ENCODE data around the gene OIT3.
"Not testable (repeated sequence)": the region's sequence is repeated elsewhere in the genome, so short reads cannot be mapped to it uniquely, and the experiment has no call there.

OIT3 gene

DNA sequence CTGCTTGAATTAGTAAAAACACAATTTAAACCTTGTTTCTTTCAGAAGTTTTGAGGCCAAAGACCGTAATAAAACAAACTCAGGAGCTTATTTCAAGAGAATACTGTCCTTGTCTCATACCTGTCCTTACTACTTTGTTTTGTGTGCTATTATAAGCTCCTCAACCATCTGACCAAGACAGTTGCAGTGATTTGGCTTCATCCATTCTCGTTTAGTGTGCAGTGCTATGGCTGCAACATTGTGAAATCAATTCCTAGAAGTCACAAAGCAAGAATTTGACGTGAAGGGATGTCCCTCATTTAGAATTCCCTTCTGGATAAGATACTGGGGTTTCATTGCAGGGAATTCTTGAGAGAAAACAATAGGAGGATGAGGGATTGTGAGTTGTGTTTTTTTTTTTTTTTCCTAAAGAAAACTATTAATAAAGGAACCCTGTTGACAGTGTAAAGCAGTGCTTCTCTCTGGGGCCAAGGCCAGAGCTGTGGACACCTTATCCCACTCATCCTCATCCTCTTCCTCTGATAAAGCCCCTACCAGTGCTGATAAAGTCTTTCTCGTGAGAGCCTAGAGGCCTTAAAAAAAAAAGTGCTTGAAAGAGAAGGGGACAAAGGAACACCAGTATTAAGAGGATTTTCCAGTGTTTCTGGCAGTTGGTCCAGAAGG is at the start of gene OIT3:
Gene OIT3 (plus strand): TSS at position 604 of the 663 bp plus-strand sequence. CDS start 60 bp downstream, outside the sequence.
- DNase-seq, result no peak

DNA sequence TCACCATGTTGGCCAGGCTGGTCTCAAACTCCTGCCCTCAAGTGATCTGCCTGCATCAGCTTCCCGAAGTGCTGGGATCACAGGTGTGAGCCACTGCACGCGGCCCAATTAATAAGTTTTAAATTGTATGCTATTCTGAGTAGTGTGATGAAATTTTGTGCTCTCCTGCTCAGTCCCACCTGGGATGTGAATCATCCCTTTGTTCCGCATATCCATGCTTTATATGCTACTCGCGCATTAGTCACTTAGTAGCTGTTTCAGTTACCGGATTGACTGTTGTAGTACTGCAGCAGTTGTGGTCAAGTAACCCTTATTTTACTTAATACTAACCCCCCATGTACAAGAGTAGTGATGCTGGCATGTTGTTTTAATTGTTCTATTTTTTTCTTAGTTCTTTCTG is 47.3 kb upstream of the OIT3 start:
- DNase-seq, result no peak

DNA sequence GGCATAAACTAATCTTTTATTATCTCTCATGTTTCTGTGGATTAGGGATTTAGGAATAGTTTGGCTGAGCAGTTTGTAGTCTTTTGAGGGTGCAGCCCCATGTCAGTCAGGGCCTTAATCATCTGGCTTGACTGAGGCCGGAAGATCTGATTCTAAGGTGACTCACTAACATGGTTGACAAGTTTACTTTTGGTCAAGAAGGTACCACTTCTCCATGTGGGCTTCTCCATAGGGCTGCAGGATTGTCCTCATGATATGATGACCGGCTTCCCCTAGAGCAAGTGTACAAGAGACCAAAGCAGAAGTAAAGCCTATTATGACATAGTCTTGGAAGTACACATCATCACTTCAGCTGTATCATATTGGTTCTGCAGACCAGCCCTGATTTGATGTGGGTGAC is 45.9 kb upstream of the OIT3 start:
- DNase-seq, result no peak

DNA sequence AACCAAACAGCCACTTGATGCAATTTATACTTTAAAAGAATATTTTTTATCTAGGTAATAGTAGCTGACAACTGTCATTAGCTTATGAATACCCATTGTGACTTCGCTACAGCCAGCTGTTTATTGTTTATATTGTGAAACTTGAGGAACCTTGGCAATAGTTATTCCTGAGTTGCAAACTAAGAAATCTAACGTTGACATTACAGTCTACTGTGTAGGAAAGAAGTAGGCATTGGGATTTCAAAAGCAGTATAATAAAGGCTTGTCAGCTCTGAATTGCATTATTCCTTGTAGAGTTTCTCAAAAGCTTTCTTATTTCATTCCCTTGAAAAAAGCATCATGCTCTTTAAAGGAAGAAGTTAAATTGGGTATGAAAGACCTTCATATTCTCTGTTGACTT is 42.7 kb upstream of the OIT3 start:
- no peak for DNase-seq

DNA sequence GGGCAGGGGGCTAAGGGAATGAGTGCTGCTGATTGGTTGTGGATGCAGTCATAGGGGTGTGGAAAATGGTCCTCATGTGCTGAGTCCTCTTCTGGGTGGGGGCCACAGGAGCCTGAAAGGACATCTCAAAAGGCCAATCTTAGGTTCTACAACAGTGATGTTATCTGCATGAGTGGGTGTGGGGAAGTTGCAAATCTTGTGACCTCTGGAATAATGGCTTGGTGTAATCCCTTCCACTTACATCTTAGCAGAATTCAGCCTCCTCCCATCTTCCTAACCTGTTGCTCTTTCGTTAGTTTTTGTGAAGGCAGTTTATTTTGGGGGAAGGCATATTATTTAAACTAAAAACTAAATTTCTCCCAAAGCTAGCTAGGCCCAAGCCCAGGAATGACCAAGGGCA is 42.0 kb upstream of the OIT3 start:
- DNase-seq, result no peak

DNA sequence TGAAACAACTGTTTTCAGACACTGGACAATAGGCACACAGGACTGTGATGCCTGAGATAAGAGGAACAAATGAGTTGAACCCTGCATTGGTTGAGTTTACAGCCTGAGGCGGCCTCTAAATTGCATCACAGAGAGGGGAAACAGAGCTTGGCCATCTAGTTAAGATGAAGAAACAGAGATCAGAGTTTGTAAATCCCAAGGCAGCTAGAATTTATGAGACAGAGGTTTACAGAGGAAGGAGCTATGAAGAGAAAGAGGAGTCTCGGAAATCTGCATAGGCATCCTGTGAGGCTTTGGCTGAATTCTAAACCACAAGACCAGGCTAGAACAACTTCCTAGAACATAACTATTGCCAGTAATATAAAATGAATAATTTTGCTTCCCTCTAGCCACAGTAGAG is 41.0 kb upstream of the OIT3 start:
- no peak for DNase-seq

DNA sequence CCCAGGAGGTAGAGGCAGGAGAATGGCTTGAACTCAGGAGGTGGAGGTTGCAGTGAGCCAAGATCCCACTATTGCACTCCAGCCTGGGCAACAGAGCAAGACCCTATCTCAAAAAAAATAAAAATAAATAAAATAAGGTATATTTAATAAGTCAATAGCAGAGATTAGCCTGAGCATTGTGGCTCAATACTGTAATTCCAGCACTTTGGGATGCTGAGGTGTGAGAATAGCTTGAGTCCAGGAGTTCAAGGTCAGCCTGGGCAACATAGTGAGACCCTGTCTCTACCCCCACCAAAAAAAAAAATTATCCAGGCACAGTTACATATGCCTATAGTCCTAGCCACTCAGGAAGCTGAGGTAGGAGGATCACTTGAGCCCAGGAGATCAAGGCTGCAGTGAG is 38.4 kb upstream of the OIT3 start:
- DNase-seq, result no peak

DNA sequence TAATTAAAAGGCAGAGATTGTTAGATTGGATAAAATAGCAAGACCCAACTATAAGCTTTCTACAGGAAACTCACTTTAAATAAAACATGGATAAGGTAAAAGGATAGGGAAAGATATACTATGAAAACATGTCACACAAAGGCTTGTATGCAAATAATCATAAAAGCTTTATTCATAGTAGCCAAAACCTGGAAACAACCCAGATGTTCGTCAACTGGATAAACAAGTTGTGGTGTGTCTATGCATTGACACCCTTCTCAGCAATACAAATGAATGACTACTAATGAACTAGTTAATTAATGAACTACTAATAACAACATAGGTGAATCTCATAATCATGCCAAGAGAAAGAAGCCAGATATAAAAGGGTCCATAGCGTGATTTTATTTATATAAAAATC is 37.7 kb upstream of the OIT3 start:
- no peak for DNase-seq

DNA sequence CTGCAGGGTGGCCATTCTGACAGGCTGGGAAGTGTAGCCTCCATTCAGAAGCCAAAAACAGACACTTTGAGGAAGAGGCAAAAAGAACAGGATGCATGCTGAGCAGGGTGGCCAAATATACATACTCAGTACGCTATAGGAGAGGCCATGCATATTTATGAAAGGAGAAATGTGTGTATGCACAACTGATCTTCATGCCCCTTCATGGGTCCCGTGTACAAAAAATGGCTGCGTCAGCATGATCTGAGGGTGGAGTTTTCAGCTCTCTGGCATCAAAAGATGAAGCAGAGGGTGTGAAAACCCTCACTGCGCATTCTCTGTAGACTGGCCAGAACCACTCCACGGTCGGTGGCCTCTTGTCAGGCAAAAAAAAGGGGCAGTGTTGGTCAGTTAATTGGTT is 35.5 kb upstream of the OIT3 start:
- no peak for DNase-seq

DNA sequence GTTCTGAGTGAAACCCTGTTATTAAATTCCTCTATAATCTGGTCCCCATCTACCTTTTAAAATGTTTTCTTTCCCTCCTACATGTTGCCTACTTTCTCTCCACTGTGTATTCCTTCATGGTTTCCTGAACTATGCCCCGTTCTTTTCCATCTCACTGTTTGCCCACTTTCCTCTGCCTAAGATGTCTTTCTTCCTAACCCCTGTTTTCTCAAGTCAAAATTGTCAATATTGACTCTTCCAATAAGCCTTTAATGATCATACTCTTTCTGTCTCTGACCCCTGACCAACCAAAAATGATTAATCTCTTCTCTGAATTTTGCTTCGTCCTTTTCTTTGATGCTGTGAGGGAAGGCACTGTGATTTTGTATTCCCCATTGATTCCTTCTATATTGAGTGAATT is 30.6 kb upstream of the OIT3 start:
- no peak for DNase-seq

DNA sequence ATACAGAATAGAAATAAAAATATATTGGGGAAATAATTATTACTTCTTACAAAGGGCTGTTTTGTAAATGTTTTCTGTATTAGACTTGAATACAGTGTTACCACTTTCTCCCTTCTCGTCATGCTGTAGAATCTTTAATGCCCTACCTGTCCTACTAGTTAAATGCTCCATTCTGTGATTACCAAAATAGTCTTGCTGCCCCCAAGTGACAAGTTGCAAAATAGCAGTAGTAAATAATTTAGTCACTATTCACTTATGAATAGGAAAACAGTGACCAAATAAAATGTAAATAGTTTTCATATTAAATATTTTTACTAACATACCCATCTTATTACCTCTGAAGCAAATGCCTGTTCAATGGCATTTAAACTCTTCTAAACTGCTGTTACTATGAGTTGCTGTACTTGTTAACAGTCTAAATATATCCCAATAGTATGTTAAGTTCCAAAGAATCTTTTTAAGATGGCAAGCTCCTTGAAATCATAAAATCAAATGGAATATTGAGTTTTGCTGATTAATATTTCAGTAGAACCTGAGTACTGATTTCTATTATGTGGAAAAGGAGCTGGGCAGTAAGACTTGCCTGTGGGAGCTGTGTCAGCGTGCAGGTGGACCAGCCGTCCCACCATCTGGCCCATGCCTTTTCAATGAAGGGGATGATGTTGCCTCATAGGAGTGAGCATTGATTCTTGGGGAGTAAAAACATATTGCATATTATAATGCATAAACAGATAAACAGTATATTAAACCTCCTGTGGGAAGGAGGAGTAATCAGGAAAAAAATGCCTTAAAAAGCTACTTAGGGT is 18.1 kb upstream of the OIT3 start:
- peak in 1 of 2 donors; percentile 55 for DNase-seq

DNA sequence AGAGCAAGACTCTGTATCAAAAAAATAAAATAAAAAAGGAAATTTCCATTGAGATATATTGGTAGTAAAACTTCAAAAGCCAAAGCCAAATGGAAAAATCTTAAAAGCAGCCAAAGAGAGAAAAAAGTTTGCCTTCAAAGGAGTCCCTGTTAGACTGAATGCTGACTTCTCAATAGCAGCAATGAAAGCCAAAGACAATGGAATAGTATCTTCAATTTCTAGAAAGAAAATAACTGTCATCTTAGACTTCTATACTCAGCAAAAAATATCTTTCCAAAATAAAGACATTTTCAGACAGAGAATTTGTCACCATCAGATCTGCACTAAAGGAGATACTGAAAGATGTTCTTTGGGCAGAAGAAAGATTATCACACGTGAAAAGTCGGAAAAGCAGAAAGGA is 14.3 kb upstream of the OIT3 start:
- no peak for DNase-seq

DNA sequence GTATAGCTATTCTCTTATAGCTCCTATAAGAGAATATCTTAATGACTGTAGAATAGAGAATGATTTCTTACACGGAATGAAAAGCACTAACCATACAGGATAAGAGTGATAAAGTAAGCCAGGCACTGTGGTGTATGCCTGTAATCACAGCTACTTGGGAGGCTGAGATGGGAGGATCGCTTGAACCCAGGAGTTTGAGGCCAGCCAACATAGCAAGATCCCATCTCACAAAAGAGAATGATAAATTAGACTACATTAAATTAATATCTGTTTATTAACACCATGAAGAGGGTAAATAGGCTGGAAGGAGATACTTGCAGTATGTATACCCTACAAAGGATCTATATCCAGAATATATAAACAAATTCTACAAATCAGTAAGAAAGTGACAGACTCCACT is 12.2 kb upstream of the OIT3 start:
- no peak for DNase-seq

DNA sequence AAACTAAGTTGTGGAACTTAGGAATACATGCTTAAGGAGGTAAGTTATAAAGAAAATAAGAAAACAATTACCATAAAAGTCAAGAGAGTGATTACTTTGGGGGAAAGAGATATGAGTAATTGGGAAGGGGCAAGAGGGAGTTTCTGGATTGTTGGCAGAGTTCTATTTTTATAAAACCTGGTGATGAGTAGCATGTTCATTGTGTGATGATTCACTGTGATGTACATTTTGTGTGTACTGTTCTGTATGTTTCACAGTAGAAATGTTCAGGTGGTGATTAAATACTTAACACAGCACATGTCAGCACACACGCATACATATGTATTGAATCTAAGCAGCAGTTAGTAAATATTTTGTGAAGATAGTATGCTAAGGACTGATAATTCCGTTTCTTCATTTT is 9.7 kb upstream of the OIT3 start:
- no peak for DNase-seq

DNA sequence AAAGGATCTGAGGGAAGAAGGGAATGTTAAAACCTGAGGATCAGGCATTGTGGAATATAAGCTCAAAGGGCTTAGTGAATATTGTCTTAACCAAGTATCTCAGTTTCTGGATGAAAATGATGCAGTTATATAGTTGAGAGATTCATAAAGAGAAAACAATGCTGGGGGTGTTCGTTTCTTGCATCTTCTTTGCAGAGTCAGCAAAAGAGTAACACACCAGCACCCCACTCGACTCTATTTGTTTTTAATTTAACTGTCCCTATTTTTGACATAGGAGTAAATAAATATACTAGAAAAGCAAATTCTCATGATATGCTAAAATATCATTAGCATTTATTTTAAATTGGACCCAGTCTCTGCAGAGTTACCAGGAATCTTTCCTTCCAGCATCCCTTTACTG is 7.6 kb upstream of the OIT3 start:
- DNase-seq, result no peak

DNA sequence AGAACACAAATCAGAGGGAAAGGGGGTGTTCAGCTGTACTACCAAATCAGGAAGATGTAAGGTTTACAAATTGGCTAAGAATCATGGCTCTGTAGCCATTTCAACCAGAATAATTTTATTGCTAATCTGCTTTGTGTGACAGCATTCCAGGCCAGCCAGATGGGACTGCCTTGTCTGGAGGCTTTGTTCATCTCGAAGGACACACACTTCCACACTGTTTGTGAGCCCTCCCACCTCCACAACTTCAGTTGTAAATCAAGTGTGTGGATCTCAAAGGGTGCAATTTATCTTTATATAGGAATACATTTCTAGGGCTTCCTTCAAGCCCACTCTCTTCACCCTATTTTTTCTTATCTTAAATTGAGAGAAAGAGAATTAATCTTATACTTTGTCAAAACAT is 6.9 kb upstream of the OIT3 start:
- no peak for DNase-seq

DNA sequence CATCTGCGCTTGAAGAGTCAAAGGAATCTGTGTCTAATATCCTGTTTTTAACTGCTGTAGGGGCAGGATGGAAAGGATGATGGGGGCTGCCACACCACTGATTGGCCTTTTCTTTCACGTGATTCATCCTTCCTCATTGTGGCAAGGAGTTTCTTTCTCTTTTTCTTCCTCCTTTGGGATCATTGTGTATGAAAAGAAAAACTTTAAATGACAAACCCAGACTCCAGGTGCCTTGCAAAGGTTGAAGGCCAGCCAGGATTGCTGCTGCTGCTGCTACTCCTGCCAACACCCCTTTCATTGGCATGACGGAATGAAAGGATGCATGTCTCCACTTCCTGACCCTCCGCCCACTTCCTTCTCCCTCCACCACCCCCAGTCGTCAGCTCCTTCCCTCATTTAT is 6.5 kb upstream of the OIT3 start:
- peak in 1 of 2 donors; percentile 65 for DNase-seq

DNA sequence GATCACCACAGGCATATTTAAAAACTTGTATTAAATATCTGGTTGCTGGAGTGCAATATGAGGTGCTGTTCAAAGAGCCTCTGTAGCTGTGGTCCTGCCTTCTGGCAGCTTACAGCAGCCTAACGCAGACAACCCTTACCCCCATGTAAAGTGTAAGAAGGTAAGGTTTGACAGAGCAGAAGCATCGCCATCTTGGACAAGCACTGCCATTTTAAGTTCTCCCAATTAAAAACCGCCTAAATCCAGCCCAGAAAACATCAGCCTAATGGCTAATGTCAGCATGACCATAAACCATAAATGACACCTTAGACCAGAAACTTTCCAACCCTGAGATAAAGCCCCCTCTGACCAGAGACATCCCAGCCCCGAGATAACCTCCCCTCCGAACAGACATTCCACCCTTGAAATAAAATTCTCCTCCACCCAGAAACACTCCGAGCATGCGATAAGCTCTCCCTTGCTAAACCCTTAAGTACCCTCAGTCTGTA is 5.3 kb upstream of the OIT3 start:
- no peak for DNase-seq

DNA sequence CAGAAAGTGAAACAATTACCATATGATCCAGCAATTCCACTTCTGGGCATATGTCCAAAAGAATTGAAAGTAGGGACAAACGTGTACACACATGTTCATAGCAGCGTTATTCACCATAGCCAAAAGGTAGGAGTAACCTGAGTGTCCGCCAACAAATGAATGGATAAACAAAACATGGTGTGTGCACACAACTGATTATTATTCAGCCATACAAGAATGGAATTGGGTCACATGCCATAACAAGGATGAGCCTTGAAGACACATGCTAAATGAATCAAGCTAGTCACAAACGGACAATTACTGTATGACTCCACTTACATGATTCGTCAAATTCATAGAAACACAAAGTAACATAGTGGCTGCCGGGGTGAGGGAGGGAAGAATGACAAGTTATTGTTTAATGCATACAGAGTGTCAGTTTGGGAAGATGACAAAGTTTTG is 4.1 kb upstream of the OIT3 start:
- DNase-seq, result no peak

DNA sequence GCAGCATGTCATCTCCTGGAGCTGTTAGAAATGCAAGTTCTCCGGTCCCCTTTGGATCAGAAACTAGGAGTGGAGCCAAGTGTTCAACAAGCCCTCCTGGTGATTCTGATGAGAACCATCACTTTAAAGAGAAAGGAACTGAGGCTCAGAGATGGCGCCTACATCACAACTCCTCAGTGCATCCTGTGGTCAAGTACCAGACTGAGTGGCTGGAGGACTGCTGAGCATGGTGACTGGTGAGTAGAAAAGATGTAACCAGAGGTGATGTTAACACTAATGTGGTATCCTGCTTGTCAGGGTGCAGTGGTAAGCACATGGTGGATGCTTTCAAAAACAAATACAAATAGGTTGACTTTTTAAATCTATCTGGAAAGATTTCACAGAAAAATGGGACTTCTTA is 3.5 kb upstream of the OIT3 start:
- DNase-seq, result no peak

DNA sequence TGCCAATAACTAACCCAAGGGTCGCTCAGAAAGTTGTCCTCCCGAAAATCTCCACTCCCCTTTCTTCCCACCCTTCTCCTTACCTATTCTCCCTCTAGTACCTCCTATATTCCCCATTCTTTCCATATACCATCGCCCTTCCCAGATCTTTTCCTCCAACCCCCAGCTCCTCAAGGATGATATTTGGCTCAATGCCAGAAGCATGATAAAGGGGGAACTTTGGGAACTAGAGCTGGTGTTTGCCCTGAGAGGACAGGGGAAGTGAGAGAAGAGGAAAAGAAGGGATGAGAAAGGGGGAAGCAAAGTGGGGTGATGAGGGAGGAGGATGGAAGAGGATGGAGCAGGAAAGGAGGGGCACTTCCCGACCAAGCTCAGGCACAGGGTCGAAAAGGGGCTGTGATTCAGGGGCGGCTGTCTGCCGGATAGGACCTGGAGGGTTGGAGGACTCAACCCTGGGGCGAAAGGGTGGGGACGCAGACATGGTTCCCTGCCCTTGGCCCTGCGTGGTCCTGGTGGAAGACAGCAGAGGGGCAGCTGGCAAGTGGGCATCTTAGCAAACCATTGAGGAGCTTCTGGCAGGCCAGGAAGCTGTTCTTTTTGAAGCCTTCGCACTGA is 1.8 kb downstream of the OIT3 start:
- no peak for DNase-seq

DNA sequence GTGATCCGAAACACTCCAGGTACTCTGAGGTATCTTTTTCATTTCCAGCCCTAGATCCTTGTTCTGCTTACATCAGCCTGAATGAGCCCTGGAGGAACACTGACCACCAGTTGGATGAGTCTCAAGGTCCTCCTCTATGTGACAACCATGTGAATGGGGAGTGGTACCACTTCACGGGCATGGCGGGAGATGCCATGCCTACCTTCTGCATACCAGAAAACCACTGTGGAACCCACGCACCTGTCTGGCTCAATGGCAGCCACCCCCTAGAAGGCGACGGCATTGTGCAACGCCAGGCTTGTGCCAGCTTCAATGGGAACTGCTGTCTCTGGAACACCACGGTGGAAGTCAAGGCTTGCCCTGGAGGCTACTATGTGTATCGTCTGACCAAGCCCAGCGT is 5.1 kb downstream of the OIT3 start:
- no peak for DNase-seq

DNA sequence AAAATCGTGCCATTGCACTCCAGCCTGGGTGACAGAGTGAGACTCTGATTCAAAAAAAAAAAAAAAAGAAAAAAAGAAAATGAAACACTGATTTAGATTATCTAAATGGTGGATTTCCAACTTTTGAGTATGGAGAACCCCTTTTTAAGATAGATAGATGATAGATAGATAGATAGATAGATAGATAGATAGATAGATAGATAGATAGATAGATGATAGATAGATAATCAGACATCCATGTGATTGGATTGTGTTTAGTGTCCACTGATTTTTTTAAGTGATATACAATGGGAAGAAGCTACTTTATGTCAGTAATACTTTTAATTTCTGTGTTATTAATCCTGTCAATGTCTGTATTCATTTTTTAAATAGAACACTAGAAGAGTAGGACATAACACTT is 6.0 kb downstream of the OIT3 start:
- no peak for DNase-seq

DNA sequence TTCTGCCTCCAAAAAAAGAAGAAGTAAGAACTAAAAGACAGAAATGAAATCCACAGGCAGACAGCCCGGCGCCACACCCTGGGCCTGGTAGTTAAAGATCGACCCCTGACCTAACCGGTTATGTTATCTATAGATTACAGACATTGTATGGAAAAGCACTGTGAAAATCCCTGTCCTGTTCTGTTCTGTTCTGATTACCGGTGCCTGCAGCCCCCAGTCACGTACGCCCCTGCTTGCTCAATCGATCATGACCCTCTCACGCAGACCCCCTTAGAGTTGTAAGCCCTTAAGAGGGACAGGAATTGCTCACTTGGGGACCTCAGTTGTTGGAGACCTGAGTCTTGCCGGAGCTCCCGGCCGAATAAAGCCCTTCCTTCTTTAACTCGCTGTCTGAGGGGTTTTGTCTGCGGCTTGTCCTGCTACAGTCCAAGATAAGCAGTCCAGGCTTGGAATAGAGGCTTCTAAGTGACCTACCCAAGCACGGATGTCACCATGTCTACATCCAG is 10.5 kb downstream of the OIT3 start:
- not testable (repeated sequence) for DNase-seq
